Measurements from ENCODE around the gene TMPRSS3.

TMPRSS3 gene

DNA sequence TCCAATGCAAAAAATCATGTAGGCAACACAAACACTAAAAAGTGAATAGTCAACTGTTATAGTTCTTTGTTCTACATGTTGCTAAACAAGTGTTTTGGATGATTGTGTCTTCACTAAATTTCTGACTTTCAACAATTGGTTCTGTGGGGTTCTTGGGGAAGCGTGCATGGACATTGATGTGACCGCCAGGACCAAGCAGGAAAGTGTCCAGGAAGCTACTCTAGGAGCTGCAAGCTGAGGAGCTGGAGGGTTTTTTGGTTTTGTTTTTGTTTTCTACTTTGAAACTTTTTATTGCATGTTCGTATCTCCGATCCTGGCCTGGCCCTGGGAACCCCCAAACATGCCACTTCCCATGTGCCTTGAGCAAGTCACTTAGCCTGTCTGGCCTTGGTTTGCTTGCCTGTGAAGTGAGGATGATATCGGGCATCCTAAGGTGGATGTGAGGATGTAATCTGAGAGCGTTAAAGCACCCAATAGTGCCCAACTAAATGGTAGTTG lies 8.0 kb downstream of the TMPRSS3 start:
- DNase-seq (ENCODE audit: low read depth) = no peak

DNA sequence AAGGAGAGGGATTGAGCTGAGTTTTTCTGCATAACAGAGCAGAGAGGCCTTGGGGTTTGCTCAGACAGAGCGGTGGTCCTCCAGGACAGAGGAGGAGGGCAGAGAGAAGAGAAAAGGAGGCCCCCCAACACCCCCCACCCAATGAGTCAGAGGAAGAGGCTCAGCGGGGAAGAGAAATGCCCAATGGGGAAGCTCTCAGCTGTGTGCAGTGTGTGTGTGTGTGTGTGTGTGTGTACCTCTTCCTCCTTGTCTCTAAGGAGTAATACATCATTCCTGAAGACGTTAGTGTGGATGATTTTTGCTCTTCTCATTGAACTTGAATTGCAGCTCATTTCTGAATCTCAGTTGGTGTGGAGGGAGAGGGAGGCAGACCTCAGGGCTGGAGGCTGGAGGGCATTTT lies 8.7 kb downstream of the TMPRSS3 start:
- no peak for DNase-seq (ENCODE audit: low read depth)

DNA sequence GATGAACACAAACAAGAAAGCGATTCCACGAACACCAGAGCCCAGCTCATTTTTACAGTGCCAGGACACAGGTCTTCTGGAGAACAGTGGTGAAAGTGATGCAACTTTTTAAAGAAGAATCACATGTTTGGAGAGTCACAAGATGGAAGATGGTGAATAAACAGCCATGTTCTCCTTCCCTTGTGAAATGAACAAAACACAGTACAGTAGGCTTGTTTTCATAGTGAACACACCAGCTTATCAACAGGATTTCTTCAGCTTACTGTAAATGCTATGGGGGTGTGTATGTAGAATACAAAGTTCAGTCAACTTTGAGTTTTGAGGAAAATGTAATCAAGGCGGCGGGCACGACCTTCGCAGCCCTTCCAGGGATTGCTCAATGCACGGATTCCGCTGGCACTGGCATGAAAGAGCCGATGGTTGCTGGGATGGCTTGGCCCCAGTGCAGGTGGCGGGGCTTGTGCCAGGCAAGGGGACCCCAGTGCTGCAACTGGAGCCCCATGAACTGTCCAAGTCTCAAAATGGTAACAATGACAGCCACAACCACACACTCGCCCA lies 9.7 kb downstream of the TMPRSS3 start:
- no peak for DNase-seq (ENCODE audit: low read depth)

DNA sequence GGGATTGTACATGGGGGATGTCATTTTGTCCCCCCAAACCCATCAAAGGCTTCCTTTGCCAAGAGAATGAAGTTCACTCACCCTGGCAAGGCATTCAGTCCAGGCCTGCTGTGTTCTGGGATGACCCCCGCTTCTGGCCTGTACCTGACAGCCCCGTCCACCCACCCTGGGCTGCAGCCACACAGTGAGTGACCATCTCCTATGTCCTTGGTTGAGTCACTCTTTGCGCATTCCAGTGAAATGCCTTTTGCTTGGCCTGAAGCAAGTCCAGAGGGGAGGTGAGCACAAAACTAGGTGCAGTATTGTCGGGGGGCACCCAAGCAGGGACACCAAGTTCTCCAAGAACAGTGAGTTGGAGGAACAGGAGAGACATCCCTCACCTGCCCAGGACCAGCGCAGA lies 10.2 kb downstream of the TMPRSS3 start:
- no peak for DNase-seq (ENCODE audit: low read depth)

DNA sequence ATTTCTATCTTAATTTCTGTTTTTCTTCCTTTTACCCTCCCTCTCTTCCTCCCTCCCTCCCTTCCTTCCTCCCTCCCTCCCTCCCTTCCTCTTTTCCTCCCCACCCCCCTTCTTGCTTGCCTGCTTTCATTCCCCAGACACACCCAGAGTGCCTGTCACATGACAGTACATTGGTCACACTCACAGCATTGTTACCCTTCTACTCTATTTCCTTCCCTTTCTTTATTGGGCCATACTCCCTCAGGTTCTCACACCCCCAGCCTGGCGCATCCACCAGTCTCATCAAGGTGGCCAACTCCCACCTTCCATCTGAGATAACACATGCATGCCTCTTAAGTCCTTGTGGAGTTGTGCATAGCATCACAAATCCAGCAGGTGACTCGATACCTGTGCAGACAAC lies 10.9 kb downstream of the TMPRSS3 start:
- DNase-seq (ENCODE audit: low read depth) = no peak

DNA sequence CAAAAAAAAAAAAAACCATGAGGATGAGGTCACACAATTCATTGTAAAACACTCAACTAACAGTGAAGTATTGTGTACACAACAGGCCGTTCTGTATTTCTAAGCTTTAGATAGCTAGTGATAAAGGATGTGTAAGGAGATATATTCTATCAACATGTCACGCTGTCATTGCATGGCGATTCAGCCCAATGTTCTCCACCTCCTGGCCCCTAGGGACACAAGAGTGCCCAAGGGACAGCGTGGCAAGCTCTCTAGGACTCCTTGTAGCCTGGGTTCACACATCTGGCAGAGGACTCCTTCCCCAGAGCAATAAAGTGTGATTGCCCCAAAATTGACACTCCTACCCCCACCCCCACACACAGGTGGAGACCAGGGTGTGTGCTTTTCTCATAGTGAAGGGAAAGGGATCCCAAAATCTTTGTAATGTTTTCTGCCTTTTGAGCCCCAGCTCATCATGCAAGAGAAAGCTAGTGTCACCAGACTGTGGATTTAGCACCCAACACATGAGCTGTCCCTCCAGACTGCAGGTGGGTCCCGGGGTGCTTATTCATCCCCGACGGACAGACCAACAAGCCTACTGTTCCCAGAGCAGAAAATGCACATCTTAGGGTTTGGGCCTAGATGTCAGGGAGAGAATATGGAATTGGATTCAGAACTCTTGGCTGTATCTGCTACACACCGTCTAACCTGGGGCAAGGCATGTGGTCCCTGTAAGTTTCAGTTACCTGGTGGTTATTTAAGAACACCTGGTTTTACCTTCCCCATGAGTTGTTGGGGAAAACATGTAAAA lies 11.5 kb downstream of the TMPRSS3 start:
- no peak for DNase-seq (ENCODE audit: low read depth)

DNA sequence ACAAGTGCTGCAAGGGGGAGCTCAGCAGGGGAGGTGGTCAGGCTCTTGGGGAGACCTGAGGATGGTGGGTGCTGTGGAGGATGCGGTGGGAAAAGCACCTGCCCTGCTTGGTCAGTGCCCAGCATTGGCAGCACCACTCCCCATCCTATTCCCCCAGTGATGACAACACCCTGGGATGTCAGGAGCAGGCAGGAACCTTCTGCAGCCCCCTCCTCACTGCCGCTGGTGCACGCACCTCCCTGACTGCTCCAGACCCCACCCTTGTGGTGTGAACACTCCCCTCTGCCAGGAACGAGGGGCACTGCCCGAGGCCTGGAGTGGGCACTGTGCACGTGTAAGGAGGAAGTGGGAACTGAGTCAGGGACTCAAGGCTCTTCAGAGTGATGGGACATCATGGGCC lies 12.5 kb downstream of the TMPRSS3 start:
- DNase-seq (ENCODE audit: low read depth) = no peak

DNA sequence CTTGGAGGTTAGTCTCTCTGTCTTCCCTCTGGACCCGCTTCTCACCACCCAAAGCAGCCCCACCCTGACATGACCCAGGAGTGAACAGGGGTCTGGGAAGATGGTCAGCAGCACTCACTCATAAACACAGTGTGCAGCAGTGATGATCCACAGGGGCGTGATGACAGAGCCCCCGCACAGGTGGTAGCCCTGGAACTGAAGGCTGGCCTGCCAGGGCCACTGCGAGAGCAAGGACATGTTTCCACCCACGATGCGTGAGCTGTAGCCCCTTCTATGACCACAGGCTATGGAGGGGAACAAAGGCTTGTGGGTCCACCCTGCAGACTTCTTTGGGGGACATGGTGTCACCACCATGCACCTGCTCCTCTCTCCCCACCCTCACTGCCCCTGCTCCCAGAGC lies 12.9 kb downstream of the TMPRSS3 start:
- DNase-seq (ENCODE audit: low read depth) = no peak

DNA sequence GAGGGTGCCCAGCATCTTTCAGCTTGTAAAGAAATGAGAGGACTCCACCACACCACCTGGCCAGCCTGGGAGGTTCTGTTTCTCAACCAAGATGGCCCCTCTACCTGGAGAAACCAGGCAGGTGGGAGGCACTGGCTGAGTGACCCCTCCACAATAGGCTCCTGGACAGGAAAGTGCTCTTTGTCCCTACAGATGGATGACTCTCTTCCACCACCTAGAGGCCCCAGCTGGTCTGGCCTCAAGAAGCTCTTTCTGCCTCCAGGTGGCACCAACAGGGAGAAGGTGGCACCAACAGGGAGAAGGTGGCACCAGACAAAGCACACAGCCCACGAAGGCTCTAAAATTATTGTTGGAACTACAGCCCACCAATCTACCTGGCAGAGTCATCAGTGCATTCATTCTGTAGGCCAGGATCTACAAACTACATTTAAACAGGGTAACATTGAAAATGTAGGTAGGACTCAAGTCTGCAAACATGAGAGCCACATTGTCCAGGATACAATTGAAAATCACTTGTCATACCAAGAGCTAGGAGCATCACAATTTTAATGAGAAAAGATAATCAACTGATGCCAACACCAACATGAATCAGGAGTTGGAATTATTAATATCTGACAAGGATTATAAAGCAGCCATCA lies 14.4 kb downstream of the TMPRSS3 start:
- peak; percentile 31 for DNase-seq (ENCODE audit: low read depth)

DNA sequence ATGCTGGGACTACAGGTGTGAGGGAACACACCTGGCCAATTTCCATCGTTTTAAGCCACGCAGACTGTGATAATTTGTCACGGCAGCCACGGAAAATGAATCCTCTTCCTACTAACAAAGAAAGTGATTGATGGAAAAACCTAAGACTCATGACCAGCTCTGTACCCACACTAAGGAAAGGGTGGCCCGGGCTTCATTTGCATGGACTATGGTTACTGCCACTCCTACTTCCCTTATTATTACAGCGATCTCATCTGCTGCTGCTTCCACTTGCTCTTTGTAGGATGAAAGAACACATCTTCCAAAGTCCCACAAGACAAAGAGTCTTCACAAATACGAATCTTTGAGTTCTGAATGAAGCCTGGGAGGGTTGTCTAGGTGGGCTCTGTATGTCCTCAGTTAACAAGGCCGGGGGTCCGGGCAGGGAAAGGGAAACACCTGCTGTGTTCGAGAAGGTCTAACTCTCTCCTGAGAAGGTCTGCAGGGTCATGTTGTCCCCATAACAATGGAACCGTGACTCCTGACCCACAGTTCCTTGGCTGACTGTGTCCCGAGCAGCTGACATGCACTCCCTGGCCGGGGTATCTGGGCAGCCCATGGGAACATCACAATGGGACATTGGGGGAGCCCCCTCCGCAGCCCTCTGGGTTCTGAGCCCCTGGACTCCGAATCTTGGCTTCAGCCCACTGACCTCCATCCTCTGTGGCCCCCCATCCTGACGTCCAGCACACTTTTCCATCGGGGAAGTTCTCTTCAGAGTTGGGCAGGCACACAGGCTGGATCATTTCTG lies 16.2 kb downstream of the TMPRSS3 start:
- DNase-seq (ENCODE audit: low read depth) = no peak

DNA sequence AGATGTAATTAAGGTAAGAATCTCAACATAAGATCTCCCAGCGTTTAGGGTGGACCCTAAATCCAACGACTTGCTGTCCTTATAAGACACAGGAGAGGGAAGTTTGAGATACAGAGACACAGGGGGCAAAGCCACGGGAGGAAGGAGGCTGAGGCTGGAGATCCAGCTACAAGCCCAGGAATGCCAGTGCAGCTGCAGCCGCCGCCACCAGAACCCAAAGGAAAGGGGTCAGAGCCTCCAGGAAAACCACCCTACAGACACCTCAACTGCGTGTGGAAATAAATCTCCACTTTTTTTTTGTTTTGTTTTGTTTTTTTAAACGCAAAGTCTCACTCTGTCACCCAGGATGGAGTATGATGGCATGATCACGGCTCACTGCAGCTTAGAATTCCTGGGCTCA lies 17.4 kb downstream of the TMPRSS3 start:
- DNase-seq (ENCODE audit: low read depth) = no peak

DNA sequence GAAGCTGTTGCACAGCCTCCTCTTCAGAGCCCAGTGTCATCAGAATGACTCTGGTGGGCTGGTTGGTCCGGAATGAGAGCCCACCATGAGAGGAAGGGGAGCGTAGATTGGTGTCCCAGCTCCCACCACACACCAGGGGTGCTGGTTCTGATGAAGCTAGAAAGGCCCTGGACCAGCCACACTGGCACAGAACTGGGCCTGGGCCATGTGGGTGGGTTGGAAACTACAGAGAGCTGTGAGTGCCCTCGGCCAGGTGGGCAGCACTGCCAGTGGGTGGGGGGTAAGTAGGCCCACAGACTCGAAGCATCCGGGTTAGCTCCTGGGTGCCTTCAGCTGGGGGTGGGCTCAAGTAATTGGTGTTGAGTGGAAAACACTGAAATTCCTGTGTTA lies 17.9 kb downstream of the TMPRSS3 start:
- no peak for DNase-seq (ENCODE audit: low read depth)

DNA sequence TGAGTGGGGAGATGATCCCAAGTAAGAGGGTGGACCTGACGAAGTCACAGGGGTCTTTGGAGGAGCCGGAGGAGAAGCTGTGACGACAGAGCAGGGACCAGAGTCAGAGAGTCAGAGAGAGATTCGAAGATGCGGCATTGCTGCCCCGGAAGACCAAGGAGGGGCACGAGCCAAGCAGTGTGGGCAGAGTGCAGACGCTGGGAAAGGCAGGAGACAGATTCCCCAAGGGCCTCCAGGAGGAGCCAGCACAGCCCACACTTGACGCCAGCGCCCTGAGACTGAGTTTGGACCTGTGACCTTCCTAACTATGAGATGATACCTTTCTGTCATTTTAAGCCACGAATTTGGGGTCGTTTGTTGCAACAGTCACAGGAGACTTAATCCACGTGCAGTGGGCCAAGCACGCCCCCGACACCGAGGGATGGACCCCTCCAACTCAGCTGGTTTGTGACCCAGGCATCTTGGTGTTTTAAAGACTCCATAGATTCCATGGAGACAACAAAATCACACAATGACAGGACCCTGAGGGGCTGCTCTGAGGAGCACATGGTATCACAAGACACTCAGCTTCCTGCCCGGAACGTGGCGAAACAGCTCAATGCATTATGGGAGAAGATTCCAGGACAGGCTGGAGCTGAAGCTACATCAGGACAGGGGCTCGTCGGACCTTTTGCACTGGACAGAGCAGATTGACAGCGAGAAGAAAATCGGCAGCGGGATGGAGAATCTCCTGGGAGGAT lies 18.5 kb downstream of the TMPRSS3 start:
- DNase-seq (ENCODE audit: low read depth) = no peak

DNA sequence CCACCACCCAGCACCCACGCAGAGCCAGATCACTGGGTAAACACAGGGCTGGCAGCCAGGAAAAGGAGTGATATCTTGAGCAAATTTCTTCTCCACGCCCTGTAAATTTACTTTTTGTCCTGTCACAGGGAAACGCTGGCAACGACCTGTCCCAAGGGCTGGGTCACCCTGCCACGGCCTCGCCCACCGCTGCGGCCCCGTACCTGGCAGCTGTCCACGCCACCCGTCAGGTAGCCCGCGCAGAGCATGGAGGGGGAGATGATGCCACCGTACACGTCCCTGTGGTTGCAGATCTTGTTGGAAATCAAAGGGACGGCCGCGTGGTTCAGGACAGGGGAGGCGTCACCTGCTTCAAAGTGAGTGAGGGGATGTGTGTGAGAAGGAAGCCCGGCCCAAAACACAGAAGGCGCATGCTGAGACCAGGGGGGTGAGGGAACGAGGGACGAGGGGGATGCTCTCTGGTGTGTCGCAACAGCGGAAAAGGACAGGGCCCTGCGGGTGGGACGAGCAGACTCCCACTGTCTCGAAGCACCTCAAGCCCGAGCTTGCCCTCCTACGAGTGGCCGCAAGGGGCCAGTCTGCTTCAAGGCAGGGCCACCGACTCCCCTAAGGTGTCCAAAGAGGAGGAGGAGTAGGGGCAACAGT lies 19.4 kb downstream of the TMPRSS3 start:
- peak; percentile 10 for DNase-seq (ENCODE audit: low read depth)

DNA sequence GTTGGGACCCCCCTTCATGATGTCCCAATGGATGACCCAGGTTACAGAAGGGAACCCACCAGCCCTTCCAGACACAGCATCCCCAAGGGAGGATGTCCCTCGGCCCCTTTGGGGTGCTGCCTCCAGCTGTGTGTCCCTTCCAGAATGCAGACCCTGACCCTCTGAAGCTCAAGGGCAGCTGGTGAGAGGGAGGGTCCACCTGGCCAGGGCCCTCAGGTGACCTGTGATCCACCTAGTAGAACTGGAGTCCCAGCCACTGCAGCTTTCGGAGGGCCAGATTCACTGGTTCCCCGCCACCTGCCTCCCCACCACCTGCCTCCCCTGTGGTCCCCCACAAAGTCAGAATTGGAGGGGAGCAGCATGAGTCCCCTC lies 19.9 kb downstream of the TMPRSS3 start:
- no peak for DNase-seq (ENCODE audit: low read depth)

DNA sequence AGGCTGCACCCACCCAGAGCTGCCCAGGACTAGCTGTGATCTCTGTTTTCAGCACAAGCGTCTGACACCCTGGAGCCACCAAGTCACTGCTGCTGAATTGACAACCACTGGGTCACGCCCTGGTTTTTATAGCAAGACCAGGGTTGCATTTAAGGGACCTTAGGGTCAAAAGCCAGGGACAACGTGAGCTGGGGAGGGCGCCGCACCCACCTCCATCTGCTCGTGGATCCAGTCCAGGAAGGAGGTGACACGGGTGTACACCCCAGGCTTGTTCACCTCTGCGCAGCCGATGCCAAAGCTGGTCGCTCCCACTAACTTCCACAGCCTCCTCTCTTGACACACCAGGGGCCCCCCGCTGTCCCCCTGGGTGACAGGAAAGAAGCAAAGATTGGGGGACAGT lies 20.3 kb downstream of the TMPRSS3 start:
- DNase-seq (ENCODE audit: low read depth) = no peak

DNA sequence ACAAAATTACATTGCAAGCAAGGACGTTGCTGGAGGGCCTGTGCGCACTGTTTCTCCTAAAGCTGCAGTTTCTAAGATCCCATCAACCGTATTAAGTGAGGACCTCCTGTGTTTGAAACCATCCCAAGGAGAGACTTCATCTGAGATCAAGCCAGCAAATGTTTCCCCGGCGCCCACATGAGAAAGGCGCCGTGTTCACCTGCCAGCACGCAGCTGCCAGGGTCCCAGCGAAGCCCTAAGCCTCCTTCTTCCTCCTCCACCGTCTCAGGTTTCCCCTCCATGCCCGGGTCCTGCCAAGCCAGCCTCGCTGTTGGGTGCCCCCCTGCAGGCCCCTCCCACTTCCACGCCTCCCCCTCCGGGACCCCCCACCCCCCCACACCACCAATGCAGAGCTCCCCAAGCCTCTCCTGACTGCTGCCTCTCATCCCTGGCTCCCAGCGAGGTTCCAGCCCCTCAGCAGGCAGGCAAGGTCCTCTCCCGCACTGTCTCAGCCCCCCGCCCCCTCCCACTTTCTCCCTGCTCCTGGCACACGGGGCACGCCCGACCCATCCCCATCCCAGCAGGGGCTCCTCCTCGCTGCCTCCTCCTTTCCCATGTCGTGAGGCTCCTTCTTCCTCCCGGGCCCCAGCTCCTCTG lies 20.9 kb downstream of the TMPRSS3 start:
- DNase-seq (ENCODE audit: low read depth) = no peak

DNA sequence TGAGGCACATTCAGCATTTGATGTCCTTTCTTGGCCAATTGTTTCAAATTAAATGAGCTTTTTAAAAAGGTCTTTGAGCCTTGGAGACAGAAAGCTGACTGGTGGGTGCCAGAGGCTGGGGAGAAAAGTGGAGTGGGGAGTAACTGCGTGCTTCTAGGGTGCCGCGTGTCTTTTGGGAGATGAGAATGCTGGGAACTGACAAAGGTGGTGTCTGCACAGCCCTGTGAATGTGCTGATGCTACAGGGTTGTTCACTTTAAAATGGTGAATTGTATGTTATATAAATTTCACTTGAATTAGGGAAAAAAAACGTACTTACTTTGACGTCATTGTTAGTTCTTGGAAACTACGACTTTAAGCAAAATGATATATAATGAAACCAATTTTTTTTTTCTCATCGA lies 21.4 kb downstream of the TMPRSS3 start:
- DNase-seq (ENCODE audit: low read depth) = no peak

DNA sequence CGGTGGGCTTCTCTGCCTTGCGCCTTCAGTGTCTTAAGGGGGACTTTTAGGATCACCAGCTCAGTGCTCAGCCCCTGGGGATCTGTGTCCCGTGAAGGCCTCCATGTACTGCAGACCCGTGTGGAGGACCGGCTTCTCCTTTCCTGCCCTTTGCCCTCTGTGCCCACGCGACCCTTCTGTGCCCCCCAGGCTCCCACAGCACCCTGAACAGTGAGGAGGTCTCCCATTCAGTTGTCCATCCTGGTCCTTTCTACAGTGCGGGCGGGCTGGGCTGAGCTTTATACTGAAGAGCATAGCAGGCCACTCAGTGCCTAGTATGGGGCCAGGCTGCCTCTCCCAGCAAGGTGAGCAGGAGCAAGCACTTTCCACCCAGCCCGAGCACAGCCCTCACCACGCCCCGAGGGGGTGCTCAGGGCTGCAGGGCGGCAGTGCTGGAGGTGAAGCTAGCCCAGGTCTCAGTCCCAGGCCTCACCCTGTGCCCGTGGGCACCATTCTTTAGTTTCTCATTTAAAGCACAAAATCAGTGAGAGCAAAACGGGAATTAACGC lies 21.9 kb downstream of the TMPRSS3 start:
- DNase-seq (ENCODE audit: low read depth) = no peak

DNA sequence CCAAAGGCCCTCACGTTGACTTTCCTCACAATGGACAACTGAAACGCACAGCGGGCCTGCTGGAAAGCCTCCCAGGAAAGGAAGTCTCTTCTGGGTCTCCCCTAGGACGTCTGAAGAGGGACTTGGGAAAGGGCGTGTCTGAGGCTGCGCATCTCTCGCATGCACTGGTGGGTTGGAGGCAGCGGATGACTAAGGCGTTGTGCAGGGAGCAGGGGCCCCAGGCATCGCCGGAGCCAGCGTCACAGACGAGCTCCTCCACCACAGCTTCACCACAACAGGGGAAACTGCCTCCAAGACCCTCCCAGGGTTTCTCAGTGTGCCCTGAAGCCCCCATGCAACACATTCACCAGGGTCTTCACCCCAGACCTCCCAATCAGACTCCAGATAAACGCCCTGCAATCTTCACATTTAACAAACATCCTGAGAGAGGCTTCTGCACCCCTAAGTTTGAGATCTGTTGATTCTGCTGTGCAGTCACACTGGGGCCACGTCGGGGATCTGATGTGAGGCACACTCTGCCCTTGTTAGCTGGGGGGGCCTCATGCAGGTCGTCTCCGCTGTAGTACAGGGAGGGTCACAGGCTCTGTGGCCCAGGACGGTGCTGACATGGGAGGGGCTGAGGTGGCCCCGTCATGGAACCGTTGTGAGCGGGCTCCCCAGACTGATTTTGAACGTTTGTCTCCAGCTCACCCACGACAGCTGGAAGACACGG lies 22.5 kb downstream of the TMPRSS3 start:
- DNase-seq (ENCODE audit: low read depth) = no peak

Measured in ELR (cell line).